Frontal cortex (tissue), 4 donors: ENCODE results near the gene MYO6. TPM values are rescaled to one million over a fixed set of nuclear protein-coding genes. Genes with fewer than 3 reads are reported as not detected.

Experiments used
- DNase-seq, 2 donors: peaks; one replicate each; pipeline ENCODE4 v3.0.0; 2012; ENCODE audit warnings: low spot score in 2 of 2
- FAIRE-seq: peaks from 2 replicates; lab custom pipeline; 2012; peaks lifted over from hg19 to GRCh38; lab: Jason Lieb, UNC
- total RNA-seq: library from RNA; depleted of rRNA; stranded (reverse); fragments of >200 nt; gene quantifications from one replicate; pipeline ENCODE4 v1.2.3, GENCODE V29; 2014
- donor health status: control.
- donor health status: control.
- donor health status: control.

MYO6 gene
- total RNA-seq, 1 donor from 2014 or later, result 14.7 TPM

GRCh38 chr6:75761489-75761888 is 12.4 kb downstream of the MYO6 start:
- no peak for FAIRE-seq
- no peak for DNase-seq

DNA sequence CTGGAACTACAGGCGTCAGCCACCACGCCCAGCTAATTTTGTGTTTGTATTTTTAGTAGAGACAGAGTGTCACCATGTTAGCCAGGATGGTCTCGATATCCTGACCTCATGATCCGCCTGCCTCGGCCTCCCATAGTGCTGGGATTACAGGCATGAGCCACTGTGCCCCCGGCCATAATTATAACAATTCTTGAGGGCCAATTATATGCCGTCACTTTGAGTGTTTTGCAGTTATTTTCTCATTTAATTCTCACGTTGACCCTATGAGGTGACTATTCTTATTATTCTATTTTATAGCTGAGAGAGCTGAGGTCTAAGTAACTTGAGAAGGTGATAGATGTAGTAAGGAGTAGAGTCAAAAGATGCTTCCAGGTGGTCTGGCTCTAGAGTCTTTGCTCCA is 13.0 kb downstream of the MYO6 start:
- DNase-seq (no peak), FAIRE-seq (no peak)

- DNase-seq (no peak), FAIRE-seq (no peak)
Measured at GRCh38 chr6:75766387-75766786, 17.3 kb downstream of the MYO6 start.

GRCh38 chr6:75770844-75771243 is 21.8 kb downstream of the MYO6 start:
- no peak for DNase-seq
- FAIRE-seq, result no peak

- no peak for FAIRE-seq
- DNase-seq, result no peak
Measured at GRCh38 chr6:75775219-75775618, 26.2 kb downstream of the MYO6 start.

DNA sequence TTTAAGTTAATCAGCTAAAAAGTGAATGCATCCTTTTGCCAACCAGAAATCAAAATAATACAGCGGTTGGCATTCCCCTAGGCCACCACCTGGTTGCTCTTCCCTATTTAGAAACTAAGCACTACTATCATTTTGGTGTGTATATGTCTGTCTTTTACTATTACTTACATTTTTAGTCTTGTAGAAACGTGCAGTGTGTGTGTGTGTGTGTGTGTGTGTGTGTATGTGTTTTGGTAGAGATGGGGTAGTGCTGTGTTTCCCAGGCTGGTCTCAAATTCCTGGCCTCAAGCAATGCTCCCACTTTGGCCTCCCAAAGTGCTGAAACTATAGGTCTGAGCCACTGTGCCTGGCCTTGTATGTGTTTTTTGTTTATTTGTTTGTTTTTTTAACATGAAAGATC is 27.4 kb downstream of the MYO6 start:
- FAIRE-seq (no peak), DNase-seq (no peak)

- DNase-seq, result no peak
- no peak for FAIRE-seq
Measured at GRCh38 chr6:75778757-75779156, 29.7 kb downstream of the MYO6 start.

DNA sequence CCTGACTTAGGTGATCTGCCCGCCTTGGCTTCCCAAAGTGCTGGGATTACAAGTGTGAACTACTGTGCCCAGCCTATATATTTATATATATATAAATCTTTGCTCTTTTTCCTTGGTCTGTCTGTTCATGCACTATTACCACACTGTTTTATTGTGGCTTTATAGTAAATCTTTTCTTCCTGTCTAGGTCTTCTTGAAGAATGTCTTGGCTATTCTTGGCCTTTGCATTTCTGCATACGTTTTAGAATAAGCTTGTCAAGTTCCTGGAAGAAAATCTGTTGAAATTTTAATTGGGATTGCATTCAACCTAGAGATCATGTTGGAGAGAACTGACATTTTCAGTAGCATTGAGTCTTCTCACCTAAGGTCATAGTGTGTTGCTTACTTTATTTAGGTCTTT is 37.1 kb downstream of the MYO6 start:
- DNase-seq (no peak), FAIRE-seq (no peak)

- DNase-seq (no peak), FAIRE-seq (no peak)
Measured at GRCh38 chr6:75788894-75789293, 39.9 kb downstream of the MYO6 start.

GRCh38 chr6:75791881-75792280 is 42.8 kb downstream of the MYO6 start:
- FAIRE-seq, result peak; percentile 95
- DNase-seq, result no peak

DNA sequence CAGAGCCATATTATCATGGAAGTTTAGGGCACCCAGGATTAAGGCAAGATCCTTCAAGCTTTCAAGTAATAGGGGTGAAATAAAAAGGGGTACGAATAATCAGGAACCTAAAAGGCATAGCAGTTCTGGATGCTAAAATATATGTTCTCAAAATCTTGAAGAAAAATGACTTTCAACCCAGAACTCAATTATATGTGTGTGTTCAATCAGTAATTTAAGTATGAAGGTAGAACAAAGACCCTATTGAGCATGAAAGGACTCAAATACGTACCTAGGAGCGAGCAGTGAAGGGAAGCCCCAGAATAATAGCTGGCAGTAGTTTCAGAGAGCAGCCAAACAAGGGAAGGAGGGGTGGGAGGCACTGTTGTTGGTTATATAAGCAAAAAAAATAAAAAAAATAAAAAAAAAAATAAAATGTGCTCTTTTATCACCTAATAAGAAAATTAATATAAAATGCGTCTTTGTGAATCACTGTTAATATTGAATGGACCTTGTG is 45.4 kb downstream of the MYO6 start:
- DNase-seq, result no peak
- FAIRE-seq, result no peak

DNA sequence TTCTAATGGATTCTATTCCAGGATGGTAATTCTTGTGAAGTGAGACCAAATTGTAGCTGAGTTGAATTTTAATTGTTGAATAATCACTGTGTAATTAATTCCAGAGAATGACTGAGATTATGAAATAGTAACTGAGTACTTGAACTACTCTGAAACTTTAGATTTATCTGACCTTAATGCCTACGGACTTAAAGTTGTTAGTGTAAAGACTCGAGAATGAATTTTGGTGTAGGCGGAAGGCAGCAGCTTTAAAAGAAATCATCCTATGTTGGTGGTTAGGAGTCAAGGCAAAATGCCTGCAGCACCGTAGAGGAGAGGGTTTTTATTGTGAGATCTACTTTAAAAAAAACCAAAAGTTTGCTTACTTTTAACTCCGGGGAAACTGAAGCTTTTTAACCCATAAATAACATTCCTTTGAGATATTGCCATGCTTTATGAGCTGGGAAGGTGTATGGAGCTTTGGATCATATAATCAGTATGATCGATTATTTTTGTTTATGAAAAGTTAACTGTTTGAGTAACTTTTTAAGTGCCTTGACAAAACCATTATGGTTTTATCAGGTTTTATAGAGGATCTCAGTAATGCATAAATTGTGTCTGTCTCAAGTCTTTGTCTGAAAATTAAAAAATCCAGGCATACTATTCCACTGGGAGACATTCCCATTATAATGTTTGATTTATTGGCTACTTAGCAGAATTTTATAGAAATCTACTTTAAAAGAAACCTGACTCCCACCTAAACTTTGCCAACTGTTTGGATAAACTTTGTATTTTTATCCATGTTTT is 46.1 kb downstream of the MYO6 start:
- FAIRE-seq, result no peak
- no peak for DNase-seq

DNA sequence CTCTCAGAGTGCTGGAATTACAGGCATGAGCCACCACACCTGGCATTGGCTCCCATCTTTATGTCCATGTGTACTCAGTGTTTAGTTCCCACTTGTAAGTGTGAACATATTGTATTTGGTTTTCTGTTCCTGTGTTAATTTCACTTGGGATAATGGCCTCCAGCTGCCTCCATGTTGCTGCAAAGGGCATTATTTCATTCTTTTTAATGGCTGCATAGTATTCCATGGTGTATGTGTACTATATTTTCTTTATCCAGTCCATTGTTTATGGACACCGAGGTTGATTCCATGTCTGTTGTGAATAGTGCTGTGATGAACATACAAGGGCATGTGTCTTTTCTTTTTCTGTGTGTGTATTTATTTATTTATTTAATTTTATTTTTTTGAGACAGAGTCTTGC is 47.7 kb downstream of the MYO6 start:
- FAIRE-seq, result no peak
- DNase-seq, result no peak

GRCh38 chr6:75800133-75800532 is 51.1 kb downstream of the MYO6 start:
- DNase-seq (no peak), FAIRE-seq (no peak)

DNA sequence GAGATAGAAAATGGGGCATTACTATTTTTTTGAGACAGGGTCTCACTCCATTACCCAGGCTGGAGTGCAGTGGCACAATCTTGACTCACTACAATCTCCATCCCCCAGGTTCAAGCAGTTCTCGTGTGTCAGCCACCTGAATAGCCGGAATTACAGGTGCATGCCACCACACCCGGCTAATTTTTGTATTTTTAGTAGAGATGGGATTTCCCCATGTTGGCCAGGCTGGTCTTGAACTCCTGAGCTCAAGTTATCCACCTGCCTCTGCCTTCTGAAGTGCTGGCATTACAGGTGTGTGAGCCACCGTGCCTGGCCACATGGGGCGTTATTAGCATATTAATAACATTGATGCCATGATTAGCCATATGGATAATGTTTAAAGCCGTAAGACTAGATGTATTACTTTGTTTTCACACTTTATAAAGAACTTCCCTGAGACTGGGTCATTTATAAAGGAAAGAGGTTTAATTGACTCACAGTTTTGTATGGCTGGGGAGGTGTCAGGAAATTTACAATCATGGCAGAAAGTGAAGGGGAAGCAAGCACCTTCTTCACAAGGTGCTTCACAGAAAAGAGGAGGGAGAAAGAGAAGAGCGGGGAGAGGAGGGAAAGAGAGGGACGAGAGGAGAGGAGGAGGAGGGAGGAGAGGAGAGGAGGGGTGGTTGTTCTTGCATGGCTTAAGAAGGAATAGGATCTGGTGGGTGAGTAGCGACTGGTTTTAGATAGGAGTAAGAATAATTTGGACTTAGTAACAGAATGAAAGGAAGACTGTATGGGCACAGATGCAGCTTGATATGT is 51.9 kb downstream of the MYO6 start:
- FAIRE-seq (no peak), DNase-seq (no peak)

DNA sequence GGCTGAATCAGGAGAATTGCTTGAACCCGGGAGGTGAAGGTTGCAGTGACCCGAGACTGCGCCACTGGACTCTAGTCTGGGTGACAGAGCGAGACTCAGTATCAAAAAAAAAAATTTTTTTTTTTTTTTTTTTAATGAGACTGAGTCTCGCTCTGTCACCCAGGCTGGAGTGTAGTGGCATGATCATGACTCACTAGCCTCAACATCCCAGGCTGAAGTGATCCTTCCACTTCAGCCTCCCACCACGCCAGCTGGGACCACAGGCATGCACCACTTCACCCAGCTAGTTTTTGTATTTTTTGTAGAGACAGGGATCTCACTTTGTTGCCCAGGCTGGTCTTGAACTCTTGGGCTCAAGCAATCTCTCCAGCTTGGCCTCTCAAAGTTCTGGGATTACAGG is 53.3 kb downstream of the MYO6 start:
- DNase-seq (no peak), FAIRE-seq (no peak)

- no peak for FAIRE-seq
Measured at GRCh38 chr6:75808507-75808906, 59.5 kb downstream of the MYO6 start.

GRCh38 chr6:75812560-75812959 is 63.5 kb downstream of the MYO6 start:
- DNase-seq, result no peak
- no peak for FAIRE-seq

More at GRCh38 chr6:75808507-75808906, 59.5 kb downstream of the MYO6 start:
- no peak for DNase-seq

DNA sequence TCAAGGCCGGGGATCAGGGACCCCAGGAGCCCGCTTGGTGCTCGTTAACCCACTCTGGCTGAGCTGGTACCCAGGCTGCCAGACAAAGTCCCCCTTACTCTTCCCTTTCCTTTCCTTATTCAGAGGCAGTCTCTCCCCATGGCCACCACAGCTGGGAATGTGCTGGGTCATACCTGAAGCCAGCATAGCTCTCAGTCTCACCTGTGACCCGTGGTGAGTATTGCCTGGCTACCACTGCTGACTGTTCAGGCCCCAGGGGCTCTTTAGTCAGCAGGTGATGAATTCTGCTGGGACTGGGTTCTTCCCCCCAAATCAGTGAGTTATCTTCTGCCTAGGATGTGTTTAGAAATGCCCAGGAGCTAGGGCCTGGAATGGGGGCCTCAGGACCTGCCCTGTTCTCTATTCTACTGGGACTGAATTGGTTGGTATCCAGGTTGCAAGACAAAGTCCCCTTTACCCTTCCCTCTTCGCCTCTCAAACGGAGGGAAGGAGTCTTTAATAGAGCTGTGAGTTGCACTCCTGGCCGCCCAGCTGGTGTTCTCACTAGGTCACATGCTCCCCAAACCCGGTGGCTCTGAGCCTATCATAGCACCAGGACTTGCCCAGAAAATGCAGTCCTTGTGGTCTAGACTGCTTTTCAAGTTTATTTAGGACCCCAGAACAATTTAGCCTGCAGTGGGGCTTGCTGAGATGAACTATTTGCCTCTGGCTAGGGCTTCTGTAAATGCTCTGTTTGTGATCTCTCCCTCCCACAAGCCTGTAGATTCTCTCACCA is 64.6 kb downstream of the MYO6 start:
- FAIRE-seq (no peak), DNase-seq (no peak)

DNA sequence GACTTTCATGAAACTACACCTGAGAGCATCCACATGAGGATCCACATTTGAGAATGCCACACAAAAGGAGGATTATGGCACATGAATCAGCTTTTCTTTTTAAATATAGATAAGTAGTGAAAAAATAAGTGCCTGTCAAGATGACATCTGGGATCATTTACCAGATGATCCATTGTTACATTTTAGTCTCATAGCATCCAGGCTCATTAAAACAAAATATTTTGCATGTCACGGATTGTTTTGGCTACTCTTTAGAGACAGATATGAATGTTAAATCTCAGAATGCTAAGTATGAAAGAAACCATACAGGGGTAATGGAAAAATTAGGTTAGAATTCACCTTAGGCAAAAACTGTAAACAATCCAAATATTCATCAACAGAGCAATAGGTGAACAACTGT is 66.7 kb downstream of the MYO6 start:
- DNase-seq, result no peak
- FAIRE-seq, result no peak
